ENCODE data around the gene TFAP2A.

TFAP2A gene

DNA sequence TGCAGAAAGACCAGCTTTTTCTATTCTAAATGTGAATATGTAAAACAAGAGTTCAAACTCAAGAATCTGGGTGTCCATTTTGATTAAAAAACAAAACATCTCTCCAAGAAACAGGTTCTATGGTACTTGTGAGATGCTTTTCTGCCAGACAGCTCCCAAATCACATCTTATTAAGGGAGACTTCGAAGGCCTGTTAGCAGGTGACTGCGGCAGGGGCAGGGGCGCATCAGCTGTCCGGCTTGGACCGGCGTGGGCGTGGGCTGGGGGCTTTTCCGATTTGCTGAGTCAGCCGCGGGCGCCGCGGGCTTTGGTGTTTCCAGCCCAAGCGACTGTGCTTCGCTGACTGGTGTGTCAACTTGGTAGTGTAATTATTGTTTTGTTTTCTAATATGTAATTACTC is 32.6 kb downstream of the TFAP2A start:
- no peak for DNase-seq

DNA sequence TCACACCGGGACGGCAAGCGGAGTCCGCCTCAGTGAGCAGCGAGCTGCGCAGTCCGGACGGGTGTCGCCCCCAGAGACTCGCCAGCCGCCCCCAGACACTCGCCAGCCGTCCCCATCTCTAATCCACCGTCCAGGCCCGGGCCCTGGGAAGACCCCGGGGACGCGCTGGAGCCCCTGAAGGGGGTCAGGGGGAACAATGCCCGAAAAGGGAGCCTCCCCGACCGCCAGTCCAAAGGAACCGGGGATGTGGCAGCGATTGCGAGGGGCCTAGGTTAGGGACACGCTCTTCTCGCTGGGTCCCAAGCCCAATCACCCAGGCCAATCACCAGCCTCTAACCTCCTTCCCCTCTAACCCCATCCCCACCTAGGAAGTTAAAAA is 33.1 kb downstream of the TFAP2A start:
- no peak for DNase-seq

DNA sequence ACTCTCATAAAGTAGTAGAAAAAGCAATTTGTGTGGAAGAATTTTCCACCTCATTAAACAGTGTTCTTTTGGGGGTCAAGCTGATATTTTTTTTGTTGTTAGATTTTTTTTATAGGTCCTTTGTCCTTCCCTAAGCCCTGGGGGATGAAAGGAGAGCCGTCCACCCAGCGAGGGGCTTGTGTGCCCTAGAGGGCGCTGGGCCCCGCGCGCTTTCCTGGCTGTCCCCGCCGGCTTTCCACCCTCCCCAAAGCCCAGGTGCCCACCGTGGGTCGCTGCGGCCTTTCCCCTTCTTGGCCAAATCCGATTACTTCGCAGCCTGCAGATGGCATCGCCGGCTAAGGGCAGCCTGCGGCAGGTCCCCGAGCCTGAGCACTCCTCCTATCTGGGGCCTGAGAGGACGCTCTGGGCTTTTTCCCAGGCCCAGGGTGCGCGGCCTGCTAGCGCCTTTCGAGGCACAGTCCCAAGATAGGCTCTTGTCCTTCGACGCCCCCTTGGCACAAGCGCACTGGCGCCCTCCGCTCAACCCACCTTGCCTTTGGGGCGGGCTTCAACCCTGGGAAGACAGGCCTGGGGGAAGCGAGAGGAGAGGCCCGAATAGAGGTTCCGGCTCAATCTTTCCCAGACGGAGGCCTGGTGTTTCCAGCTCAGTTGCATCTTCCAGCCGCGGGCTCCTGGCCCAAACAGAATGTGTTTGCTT is 33.6 kb downstream of the TFAP2A start:
- DNase-seq = no peak

DNA sequence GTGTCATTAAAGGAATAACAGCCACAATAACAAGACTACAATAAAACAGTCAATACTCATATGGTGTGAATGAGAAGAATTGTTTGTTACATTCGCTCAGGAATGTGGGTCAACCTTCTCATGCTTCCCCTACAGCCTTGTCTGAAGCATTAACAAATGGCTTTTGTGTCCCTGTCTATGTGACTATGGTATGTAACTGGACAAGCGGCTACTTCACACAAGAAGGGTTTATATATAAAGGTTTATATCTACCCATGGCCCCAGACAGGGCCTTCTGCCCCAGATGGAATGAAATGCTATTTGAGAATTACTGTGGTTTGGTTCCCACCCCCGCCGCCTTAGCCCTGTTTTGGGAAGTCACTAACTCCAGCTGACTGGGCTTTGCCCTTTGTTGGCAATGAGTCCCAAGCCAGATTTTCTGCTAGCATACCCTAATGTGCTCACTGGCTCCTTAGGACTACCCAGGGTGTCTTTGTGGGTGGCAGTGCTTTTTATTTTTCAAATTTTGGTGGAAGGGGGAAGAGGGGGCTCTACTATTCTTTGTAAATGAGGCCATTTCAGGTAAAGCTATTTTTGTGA is 39.4 kb downstream of the TFAP2A start:
- no peak for DNase-seq

DNA sequence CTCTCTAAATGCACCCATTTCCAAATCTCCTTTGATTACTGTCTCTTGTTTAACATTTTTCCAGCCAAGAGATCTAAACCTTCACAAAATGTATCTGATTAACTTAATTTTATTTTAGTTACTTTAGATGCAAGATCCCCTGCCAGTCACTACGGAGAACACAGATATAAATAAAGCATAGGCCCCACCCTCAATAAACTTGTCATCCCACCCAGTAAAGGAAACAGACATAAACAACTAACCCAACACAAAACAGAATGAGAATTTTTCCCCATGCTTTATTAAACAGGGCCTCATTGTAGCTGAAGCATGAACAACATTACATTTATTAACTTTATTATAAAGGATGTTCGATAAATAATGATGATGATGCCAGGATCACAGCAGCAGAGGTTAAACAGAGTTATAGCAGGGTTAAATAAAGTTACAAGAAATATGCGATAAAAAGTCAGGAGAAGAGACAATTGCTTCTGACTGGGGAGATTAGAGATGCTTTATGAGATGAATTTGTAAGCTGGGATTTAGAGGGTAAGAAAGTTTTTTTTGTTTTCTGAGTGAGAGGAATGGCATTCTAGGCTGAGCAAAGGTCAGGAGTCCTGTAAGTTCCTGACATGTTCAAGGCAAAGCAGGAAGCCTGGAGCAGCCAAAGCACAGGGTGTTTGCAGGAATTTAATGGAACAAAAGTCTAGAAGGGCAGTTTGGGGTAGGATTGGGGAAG is 41.1 kb downstream of the TFAP2A start:
- peak; percentile 78 for DNase-seq

DNA sequence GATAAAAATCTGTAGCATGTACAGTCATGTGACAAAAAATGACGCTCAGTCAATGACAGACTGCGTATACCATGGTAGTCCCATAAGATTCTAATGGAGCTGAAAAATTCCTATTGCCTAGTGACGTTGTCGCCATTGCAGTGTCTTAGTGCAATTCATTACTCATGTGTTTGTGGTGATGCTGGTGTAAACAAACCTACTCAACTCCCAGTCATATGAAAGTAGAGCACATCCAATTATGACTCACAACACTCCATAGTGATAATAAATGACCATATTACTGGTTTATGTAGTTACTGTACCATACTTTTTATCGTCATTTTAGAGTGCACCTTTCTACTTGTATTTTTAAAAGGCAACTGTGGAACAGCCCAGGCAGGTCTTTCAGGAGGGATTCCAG is 45.0 kb downstream of the TFAP2A start:
- DNase-seq = peak; percentile 81

DNA sequence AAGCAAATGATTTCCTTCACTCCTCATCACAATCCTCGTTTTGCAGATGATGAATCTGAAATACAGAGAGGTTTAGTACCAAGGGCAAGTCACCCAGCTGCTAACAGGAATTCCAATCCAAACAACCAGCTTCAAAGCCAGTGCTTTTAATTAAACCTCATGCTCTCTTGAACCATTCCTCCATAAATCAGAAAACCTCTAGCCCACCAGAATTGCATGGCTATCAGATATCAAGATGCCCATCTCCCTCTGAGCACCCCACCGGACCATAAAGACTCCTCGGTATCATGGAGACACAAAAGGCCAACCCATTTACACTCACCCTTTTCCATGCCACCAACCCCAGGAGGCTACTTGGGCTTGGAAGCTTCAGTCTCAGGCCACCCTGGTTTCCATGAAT is 46.0 kb downstream of the TFAP2A start:
- no peak for DNase-seq

DNA sequence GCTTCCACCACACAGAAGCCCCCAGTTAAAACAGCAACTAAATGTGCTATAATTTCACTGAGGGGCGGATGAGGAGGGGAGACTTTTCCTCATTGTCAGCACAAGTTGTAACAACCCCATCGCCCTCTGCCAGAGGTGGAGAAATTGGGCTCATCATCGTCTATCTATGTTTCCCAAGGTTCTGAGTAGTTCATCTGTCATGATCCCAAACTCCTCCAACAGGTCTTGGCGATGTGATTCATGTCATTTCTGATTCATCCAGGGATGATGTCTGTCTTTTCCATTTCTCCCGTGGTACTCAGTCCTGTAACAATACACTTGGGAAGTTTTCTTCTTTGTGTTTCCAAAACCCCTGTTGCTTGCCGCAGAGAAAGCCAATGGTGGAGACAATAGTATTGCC is 51.0 kb downstream of the TFAP2A start:
- no peak for DNase-seq

DNA sequence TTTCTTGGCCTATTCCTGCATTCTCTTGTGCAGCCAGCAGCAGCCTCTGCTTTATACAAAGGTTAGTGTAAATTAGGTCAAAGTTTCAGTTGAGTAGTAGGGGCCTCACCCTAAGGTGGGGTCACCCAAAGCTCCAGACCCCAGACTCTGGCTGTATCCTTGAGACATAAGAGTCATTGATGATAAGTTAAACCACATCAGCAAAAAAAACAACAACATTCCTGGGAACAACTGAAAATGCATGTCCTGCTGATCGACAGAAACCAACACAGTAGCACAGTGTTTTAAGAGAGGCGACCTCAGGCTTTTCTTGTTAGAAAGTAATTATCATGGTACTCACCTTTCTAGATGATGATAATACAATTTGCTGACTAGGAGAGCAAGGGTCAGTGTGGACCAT is 52.6 kb downstream of the TFAP2A start:
- DNase-seq = no peak

DNA sequence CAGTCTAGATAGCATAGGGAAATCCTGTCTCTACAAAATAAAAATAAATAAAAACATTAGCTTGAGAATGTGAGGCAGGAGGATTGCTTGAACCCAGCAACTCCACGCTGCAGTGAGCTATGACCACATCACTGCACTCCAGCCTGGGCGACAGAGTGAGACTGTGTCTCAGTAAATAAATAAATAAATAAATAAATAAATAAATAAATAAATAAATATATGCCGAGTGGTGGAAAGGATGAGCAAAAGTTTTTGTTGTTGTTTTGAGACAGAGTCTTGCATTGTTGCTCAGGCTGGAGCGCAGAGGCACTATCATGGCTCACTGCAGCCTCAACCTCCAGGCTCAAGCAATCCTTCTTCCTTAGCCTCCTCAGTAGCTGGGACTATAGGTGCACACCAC is 53.4 kb downstream of the TFAP2A start:
- DNase-seq = no peak

DNA sequence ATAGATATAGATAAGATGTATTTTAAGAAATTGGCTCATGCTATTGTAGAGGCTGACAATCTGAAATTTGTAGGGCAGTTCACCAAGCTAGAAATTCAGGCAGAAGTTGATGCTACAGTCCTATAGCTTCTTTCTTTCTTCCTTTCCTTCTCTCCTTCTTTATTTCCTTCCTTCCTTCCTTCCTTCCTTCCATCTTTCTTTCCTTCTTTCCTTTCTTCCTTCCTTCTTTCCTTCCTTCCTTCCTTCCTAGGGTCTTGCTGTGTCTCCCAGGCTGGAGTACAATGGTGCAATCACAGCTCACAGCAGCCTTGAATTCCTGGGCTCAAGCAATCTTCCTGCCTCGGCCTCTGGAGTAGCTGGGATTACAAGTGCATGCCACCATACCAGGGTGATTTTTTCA is 55.3 kb downstream of the TFAP2A start:
- DNase-seq = no peak

DNA sequence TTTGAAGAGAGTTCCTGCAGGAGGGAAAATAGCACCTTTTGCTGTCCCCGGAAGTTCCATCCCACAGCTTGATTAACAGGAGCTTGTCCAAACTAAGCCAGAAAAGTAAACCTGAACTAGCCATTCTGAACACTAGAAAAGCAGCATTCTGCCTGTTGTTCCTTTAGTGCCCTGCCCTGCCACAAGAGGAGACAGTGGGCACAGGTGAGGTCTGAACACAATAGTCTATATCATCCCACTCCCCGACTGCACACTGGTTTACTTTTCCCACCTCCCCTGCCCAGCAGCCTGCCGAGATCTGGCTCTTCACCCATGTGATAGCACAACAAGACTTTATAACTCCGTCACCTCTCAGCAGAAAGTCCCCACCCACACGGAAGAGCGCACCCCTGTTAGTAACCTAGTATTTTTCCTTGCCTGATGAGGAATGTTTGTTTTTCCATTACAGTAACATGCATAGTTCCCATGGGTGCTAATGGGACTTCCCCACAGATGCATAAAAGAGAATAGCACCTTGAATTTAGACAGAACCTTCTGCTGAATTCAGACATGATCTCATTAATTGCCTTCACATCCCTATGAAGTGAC is 59.7 kb downstream of the TFAP2A start:
- no peak for DNase-seq

DNA sequence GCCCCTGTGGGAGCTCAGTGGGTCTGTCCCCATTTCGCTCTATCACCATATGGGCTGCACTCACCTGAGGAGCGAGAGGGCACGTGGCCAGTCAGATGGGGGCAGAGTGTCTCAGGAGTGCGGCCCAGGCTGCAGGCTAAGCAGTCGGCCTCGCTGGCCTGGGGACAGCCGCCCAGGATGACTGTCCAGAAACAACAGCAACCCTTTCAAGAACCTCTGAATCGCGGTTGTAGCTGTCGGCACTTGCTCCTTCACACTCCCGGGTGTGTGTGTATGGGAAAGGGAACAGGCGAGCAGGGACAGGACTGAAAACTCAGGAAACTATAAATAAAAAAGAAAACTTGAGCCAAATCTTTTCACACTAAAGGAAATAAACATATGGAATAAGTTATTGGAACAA is 63.1 kb downstream of the TFAP2A start:
- DNase-seq = no peak

DNA sequence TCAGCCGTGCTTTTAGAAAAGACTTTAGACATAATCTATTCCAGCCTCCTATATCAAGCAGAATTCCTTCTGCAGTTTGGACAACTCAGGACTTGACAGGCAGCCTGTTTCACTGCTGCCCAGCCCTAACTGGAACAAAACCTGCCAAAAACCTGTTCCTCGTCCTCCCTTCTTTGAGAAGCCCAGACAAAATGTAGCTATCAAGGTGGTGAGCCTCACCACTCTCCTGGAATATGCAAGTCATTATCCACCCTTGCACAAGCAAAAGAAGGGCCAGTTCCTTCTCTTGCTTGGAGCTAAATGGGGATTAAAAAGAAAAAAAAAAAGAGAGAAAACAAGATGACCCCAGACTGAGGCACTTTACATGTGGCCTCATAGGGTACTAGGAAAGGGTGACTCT is 64.2 kb downstream of the TFAP2A start:
- no peak for DNase-seq

DNA sequence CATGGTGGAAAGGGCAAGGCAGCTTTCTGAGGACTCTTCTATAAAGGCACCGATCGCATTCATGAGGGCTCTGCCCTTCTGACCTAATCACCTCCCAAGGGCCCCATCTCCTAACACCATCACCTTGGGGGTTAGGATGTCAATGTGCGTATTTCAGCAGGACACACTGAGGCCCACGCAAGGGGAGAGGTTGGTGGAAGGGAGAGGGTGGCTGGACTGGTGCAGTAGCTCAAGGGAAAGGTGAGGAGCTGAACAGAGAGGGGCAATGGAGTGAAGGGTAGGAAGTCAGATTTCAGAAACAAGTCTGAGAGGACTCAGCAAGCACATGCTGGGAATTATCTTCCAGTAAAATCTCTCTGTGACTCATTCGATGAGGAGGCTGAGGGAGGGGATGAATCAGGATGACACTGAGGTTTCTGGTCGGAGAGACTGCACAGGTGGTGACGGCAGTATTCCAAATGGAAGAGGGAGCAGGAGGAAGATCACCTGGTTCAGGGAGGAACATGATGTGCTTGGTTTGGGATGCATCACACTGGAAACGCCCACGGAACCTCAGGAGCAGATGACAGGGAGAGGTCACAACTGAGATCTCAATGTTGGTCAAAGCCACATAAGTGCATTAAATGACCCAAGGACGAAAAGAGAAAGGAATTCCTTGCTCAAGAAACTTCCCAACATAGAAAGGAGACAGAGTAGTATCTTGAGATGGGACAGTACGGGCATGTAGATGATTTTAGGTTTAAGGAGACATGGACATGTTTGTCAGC is 67.1 kb downstream of the TFAP2A start:
- peak; percentile 15 for DNase-seq

Data from HCEC 1CT (cell line).